SH-SY5Y (cell line): ENCODE measurements around the gene ART5.

Experiments used
- GATA2 ChIP-seq: IDR thresholded peaks from 2 replicates; pipeline ENCODE4 v1.6.1; 2011; ENCODE audit warnings: mild to moderate bottlenecking, low read depth, low read length
- GATA3 ChIP-seq: IDR thresholded peaks from 2 replicates; pipeline ENCODE4 v1.6.1; 2011; ENCODE audit warnings: low read depth, mild to moderate bottlenecking, low read length, moderate library complexity

GRCh38 chr11:3642071-3642951 is 519 bp upstream of the ART5 start:
- TF ChIP-seq GATA2 (no peak), GATA3 (no peak)
